ENCODE data around the gene MSANTD4.

DNA sequence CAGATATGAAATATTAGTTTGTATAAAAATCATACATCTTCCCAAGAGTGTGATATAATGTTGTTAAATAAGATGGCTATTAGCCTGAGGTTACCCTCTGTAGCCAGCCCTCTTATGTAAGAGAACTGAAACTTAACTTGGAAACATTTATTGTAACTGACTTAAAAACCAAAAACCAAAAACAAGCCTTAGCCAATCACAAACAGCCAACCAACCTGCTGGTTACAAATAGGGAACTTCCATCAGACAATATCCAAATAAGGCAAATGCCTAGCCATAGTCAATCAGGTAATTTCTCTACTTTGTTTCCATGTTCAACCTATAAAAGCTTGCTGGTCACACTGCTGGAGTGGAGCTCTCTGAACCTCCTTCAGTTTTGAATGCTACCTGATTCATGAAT, 41.0 kb upstream of the MSANTD4 start:
- TF ChIP-seq CTCF (IDR thresholded peaks at IDR 0.05) (no peak), EZH2 (IDR thresholded peaks at IDR 0.05; ENCODE audit: borderline replicate concordance, insufficient read depth, low read depth, low read length, poor library complexity, severe bottlenecking) (no peak)

All from B cell (primary cell).